Keratinocyte (primary cell): ENCODE results near the gene PAX4.

ENCODE experiments used
- EZH2 ChIP-seq: IDR thresholded peaks from one replicate; pipeline ENCODE4 v1.6.1; 2012; ENCODE audit warnings: inconsistent platforms, mild to moderate bottlenecking, low read length, moderate library complexity
- TF ChIP-seq, protein P1 (sequence below), 3 experiments: IDR thresholded peaks in 1 of 3; conservative IDR thresholded peaks in 1 of 3; optimal IDR thresholded peaks in 1 of 3; 2 replicates in 2 of 3; 3 replicates in 1 of 3; pipeline versions ENCODE3 to v1.5.1; 2011; ENCODE audit warnings: low read length in 3 of 3, mild to moderate bottlenecking in 3 of 3, moderate library complexity in 2 of 3, control low read depth in 1 of 3, inconsistent platforms in 1 of 3; ENCODE audit not compliant: insufficient read depth in 2 of 3; ENCODE audit errors: extremely low read depth in 1 of 3

DNA sequence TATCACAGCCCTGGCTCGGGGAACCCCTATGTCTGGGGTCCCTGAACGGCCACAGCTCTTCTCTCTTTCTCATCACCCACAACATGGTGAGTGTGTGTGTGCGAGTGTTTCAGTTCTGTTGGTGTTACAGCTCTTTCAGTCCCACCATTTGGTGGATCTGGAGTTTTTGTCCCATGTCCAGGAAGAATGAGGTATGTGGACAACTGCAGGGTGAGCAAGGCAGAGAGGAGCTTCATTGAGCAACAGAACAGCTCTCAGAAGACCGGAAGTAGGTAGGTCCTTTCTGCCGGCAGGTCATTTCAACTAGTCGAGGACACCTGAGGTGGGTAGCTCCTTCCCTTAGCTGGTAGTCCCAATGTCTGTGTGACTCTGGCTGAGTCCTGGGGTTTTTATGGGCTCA, 9.5 kb downstream of the PAX4 start:
- TF ChIP-seq, protein P1, sequence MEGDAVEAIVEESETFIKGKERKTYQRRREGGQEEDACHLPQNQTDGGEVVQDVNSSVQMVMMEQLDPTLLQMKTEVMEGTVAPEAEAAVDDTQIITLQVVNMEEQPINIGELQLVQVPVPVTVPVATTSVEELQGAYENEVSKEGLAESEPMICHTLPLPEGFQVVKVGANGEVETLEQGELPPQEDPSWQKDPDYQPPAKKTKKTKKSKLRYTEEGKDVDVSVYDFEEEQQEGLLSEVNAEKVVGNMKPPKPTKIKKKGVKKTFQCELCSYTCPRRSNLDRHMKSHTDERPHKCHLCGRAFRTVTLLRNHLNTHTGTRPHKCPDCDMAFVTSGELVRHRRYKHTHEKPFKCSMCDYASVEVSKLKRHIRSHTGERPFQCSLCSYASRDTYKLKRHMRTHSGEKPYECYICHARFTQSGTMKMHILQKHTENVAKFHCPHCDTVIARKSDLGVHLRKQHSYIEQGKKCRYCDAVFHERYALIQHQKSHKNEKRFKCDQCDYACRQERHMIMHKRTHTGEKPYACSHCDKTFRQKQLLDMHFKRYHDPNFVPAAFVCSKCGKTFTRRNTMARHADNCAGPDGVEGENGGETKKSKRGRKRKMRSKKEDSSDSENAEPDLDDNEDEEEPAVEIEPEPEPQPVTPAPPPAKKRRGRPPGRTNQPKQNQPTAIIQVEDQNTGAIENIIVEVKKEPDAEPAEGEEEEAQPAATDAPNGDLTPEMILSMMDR (optimal IDR thresholded peaks at IDR 0.05 in 1 of 3, IDR thresholded peaks at IDR 0.05 in 1 of 3, conservative IDR thresholded peaks at IDR 0.05 in 1 of 3; ENCODE audit: extremely low read depth in 1 of 3, insufficient read depth in 2 of 3, low read length in 3 of 3), result no peak
- TF ChIP-seq EZH2, result no peak
